Skeletal muscle satellite cell (primary cell): ENCODE results near the gene FBXO4. TPM values are rescaled to one million over a fixed set of nuclear protein-coding genes. Genes with fewer than 3 reads are reported as not detected.

Experiments
- H3K27me3 ChIP-seq: 2 replicates; pipeline ENCODE4 v1.7.0; 2013; ENCODE audit warnings: low read length; ENCODE audit not compliant: control insufficient read depth, insufficient read depth
- H3K36me3 ChIP-seq: 2 replicates; pipeline ENCODE4 v1.7.0; 2013; ENCODE audit warnings: mild to moderate bottlenecking, control low read depth, low read length; ENCODE audit not compliant: insufficient read depth
- H3K4me1 ChIP-seq: 2 replicates; pipeline ENCODE4 v1.7.0; 2013; ENCODE audit warnings: low read length; ENCODE audit not compliant: control insufficient read depth, insufficient read depth
- H3K4me2 ChIP-seq: 2 replicates; pipeline ENCODE4 v1.7.0; 2013; ENCODE audit warnings: mild to moderate bottlenecking, low read length
- H3K4me3 ChIP-seq: 2 replicates; pipeline ENCODE4 v1.7.0; 2013; ENCODE audit warnings: low read length
- H3K9ac ChIP-seq: 2 replicates; pipeline ENCODE4 v1.7.0; 2013; ENCODE audit warnings: mild to moderate bottlenecking, low read depth, low read length, moderate library complexity
- H3K9me3 ChIP-seq: replicated peaks from 2 replicates; pipeline ENCODE4 v1.7.0; 2013; ENCODE audit warnings: mild to moderate bottlenecking, control low read depth, low read length
- total RNA-seq: library from RNA; depleted of rRNA; stranded (reverse); fragments of >200 nt; gene quantifications from 2 replicates; pipeline ENCODE4 v1.2.3, GENCODE V29; 2012; rRNA removed

Gene FBXO4, protein sequence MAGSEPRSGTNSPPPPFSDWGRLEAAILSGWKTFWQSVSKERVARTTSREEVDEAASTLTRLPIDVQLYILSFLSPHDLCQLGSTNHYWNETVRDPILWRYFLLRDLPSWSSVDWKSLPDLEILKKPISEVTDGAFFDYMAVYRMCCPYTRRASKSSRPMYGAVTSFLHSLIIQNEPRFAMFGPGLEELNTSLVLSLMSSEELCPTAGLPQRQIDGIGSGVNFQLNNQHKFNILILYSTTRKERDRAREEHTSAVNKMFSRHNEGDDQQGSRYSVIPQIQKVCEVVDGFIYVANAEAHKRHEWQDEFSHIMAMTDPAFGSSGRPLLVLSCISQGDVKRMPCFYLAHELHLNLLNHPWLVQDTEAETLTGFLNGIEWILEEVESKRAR
- total RNA-seq = 9.1 and 10.9 TPM in 2 replicates

DNA sequence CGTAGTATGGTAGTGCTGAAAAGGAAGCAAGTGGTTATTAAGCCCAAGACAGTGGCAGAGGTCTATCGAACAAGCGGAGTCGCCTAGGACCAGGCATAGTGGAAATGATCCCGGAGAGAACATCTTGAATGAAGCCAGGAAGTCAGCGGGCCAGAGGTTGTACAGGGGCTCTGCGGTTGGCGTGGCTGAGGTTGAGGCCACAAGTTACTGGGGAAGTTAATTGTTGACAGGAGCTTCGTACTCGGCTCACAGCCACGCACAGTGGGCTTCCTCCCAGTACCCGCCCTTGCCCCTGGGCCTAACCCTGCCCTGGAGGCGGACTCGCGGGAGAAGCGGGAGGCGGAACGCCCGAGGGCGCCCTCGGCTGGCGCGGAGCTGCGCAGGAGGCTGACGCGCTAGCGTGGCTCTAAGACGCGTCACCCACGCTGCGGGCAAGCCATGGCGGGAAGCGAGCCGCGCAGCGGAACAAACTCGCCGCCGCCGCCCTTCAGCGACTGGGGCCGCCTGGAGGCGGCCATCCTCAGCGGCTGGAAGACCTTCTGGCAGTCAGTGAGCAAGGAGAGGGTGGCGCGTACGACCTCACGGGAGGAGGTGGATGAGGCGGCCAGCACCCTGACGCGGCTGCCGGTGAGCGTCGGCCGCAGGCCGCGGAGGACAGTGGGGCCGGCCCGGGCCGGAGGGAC, at the start of gene FBXO4:
Gene FBXO4, plus strand, starts transcription at position 410 of the 683 bp plus-strand sequence. Its CDS starts 29 bp downstream, at position 439.
- Histone ChIP-seq H3K4me3 (peak within 1 kb of the TSS; percentile 85), H3K36me3 (peaks cover 6% of the 10 kb centered on the region), H3K4me1 (peaks cover 14% of the 10 kb centered on the region), H3K27me3 (no peaks in the 10 kb centered on the region), H3K9ac (peak within 1 kb of the TSS; percentile 96), H3K4me2 (peak within 1 kb of the TSS; percentile 86), H3K9me3 (no peaks in the 10 kb centered on the region)

DNA sequence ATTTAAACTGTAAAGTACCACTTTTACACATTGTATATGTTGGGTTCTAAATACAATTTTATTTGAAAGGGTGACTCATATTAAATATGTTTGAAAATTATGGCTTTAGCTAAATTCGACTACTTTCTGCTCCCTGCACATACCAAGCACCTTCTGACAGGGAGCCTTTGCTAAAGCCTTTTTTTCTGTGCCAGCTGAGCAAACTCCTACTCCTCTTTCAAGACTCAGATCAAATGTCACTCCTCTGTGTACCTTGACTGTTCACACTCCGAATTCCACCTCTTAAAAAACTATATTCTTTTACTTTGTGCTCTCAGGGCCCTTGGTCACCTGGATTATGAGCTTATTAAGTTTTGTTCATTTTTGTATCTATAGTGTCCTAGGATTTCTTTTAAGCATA, 48.4 kb upstream of the FBXO4 start:
- no peaks in the 10 kb centered on the region for H3K36me3 ChIP-seq
- H3K4me2 ChIP-seq = no peak overlapping the region

DNA sequence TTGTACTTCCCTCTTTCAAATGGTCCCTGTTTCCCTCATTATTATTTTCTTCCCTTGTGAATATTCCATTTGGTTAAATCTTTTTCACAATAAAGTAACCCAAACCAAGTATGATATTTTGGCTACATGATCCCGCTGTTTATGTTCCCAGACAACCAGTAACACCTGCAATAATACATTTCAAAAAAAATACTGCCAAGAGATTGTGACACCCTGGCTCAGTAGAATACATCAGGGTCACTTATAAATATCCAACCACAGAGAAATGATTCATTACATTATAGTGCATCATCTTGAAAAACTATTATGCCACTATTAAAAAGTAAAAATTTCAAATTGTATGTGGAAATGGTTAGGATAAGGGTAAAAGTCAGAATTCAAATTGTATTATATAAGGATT, 47.7 kb upstream of the FBXO4 start:
- H3K36me3 ChIP-seq = no peaks in the 10 kb centered on the region
- no peaks in the 10 kb centered on the region for H3K27me3 ChIP-seq
- H3K4me2 ChIP-seq = no peak overlapping the region
- no peak overlapping the region for H3K4me3 ChIP-seq
- no peak overlapping the region for H3K9ac ChIP-seq
- no peaks in the 10 kb centered on the region for H3K9me3 ChIP-seq
- peaks cover under 1% of the 10 kb centered on the region for H3K4me1 ChIP-seq

More for the DNA sequence above, 48.4 kb upstream of the FBXO4 start:
- H3K4me3 ChIP-seq = no peak overlapping the region
- H3K27me3 ChIP-seq = no peaks in the 10 kb centered on the region
- H3K9me3 ChIP-seq = no peaks in the 10 kb centered on the region
- H3K9ac ChIP-seq = no peak overlapping the region
- H3K4me1 ChIP-seq = peaks cover 6% of the 10 kb centered on the region

DNA sequence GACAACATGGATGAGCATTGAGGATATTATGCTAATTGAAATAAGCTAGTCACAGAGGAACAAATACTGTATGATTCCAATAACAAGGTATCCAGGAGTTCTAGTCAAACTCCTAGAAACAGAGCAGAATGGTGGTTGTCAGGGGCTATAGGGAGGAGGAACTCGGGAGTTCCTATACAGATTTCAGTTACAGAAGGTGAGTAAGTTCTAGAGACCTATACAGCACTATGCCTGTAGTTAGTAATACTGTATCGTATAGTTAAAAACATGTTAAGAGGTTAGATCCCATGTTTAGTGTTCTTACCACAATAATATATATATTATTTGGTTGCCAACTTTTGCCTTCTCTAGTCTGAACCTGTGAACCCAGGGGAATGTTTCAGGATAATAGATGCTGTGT, 46.9 kb upstream of the FBXO4 start:
- Histone ChIP-seq H3K4me3 (no peak overlapping the region), H3K9me3 (no peaks in the 10 kb centered on the region), H3K27me3 (no peaks in the 10 kb centered on the region), H3K4me1 (no peaks in the 10 kb centered on the region), H3K4me2 (no peak overlapping the region), H3K9ac (no peak overlapping the region), H3K36me3 (no peaks in the 10 kb centered on the region)

DNA sequence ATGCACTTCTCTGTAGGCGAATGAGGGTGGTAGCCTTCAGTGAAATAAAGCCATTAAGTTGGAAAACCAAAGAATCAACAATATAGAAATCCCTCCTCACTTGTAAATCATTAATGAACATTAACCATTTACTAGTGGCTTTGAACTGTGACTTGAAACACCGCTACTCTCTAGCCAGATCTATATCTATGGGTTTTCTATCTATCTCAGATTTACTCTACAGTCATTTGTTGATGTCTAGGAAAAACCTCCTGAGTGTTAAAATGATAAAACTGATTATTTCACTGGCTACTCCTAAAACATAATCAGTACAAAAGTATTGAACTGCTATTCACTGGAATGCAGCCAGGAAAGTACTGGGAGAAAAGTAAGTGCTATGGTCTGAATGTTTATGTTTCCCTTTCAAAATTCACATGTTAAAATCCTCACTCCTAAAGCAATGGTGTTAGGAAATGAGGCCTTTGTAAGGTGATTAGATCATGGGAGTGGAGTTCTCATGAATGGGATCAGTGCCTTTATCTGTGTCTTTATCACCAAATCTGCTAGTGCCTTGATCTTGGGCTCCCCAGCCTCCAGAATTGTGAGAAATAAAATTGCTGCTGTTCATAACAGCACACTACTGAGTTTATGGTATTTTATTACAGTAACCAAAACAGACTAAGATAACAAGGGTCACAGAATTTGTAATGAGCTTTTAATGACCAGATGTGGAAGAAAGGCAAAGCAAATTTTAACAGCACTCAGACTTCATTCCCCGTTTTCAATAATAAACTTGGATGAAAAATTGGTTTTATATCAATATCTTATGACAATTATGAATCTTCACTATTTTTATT, 46.2 kb upstream of the FBXO4 start:
- Histone ChIP-seq H3K4me2 (no peak overlapping the region), H3K9ac (no peak overlapping the region), H3K4me1 (no peaks in the 10 kb centered on the region), H3K9me3 (no peaks in the 10 kb centered on the region), H3K27me3 (no peaks in the 10 kb centered on the region), H3K4me3 (no peak overlapping the region), H3K36me3 (no peaks in the 10 kb centered on the region)

DNA sequence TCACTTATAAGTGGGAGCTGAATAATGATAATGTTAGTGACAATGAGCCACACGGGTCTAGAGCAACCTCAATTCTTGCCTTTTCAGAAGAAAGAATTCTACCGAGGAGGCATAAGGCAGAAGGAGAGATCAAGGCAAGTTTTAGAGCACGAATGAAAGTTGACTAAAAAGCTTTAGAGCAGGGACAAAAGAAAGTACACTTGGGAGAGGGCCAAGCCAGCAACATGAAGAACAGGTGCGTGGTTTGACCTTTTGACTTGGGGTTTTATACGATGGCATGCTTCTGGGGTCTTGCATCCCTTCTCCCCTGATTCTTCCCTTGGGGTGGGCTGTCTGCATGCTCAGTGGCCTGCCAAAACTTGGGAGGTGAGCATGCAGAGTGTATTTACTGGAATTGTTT, 42.3 kb upstream of the FBXO4 start:
- Histone ChIP-seq H3K27me3 (no peaks in the 10 kb centered on the region), H3K9ac (no peak overlapping the region), H3K9me3 (no peaks in the 10 kb centered on the region), H3K4me1 (no peaks in the 10 kb centered on the region), H3K36me3 (no peaks in the 10 kb centered on the region), H3K4me3 (no peak overlapping the region), H3K4me2 (no peak overlapping the region)

DNA sequence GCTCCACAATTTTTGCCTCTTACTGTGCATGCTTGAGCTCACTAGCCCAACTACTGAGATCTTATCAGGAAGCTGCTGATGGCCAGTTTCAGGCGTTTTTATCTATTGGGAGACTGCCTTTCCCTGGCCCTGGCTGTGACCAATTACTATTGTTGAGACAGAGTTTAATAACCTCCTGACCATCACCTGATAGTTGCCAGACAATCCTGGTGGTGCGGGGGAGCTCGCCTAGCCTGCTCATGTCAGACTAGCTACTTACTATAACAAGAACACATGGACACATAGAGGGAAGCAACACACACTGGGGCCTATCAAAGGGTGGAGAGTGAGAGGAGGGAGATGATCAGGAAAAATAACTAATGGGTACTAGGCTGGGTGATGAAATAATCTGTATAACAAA, 41.8 kb upstream of the FBXO4 start:
- Histone ChIP-seq H3K4me1 (no peaks in the 10 kb centered on the region), H3K9ac (no peak overlapping the region), H3K4me2 (no peak overlapping the region), H3K36me3 (no peaks in the 10 kb centered on the region), H3K4me3 (no peak overlapping the region), H3K9me3 (no peaks in the 10 kb centered on the region), H3K27me3 (peaks cover 3% of the 10 kb centered on the region)

DNA sequence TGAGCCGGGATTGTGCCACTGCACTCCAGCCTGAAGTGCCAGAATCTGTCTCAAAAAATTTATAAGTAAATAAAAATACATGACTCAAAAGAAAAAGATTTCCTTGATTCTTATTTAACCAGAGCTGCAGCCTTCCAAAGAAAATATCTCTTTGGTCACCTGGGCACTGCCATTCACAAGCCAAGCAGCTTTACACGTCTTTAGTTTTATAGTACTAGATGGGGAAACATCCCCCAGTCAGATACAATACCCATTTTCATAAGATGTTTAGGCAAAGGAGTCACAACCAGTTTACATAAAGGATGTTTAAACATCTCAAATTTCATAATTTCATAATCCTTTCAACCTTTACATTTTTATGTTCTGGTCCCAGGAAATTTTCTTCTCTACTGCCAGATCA, 41.1 kb upstream of the FBXO4 start:
- Histone ChIP-seq H3K27me3 (peaks cover 9% of the 10 kb centered on the region), H3K4me3 (no peak overlapping the region), H3K4me2 (no peak overlapping the region), H3K4me1 (no peaks in the 10 kb centered on the region), H3K9me3 (no peaks in the 10 kb centered on the region), H3K9ac (no peak overlapping the region), H3K36me3 (no peaks in the 10 kb centered on the region)

DNA sequence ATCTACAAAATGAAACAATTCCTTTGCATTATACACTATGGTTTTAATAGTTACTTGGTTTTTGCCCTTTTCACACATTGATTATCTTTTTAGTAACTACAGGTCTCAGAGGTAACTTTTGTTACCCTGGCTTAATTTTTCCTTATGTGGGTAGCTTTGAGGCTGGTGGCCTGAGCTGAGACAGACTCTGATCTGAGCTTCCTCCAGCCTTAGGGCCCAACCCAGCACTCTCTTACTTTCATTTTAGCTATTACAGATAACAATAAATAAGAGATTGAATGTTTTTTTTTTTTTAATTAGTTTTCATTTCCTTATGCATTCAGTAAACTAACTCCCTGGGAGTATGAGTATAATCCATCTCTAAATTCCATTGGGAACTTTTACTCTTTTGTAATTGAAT, 39.8 kb upstream of the FBXO4 start:
- no peaks in the 10 kb centered on the region for H3K9me3 ChIP-seq
- no peak overlapping the region for H3K4me2 ChIP-seq
- no peak overlapping the region for H3K4me3 ChIP-seq
- H3K9ac ChIP-seq = no peak overlapping the region
- no peaks in the 10 kb centered on the region for H3K4me1 ChIP-seq
- H3K36me3 ChIP-seq = no peaks in the 10 kb centered on the region
- peaks cover 9% of the 10 kb centered on the region for H3K27me3 ChIP-seq

DNA sequence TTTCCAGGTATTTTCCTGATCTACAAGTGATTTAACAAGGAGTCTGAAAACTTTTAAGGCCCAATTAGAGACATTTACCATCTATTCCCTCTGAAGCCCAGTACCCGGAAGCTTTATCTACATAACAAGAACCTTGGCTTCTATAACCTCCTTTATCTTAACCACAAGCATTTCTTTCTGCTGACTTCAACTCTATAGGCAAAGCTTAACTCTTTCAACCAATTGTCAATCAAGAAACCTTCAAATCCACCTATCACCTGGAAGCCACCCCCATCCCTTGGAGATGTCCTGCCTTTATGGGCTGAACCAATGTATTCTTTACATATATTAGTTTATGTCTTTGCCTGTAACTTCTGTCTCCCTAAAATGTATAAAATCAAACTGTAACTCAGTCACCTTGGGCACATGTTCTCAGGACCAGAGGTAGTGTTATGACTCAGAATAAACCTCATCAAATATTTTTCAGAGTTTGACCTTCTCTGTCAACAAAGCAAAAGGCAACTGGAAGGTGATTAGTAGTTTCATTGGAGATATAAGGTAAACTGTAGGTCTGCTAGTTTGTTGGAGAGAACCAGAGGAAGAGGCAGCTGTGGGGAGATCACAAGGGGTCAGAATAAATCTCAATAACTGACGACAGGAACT, 33.9 kb upstream of the FBXO4 start:
- Histone ChIP-seq H3K9ac (no peak overlapping the region), H3K4me1 (no peaks in the 10 kb centered on the region), H3K4me3 (no peak overlapping the region), H3K36me3 (no peaks in the 10 kb centered on the region), H3K9me3 (no peaks in the 10 kb centered on the region), H3K4me2 (no peak overlapping the region), H3K27me3 (peaks cover 38% of the 10 kb centered on the region)

DNA sequence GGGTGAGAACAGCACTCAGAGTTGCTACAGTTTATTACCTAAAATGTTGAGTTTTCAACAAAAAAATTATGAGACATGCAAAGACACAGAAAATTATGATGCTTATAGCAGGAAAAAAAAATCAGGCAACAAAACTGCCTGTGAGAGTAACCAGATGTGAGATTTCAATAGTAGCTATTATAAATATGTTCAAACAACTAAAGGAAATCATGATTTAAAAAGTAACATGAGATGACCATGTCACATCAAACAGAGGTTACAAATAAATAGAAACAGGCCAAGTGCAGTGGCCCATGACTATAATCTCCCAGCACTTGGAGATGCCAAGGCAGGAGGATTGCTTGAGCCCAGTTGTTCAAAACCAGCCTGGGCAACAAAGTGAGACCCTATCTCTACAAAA, 33.0 kb upstream of the FBXO4 start:
- H3K4me2 ChIP-seq = no peak overlapping the region
- peaks cover 46% of the 10 kb centered on the region for H3K27me3 ChIP-seq

More for the DNA sequence above, 33.0 kb upstream of the FBXO4 start:
- no peaks in the 10 kb centered on the region for H3K9me3 ChIP-seq
- no peak overlapping the region for H3K4me3 ChIP-seq
- H3K9ac ChIP-seq = no peak overlapping the region
- no peaks in the 10 kb centered on the region for H3K36me3 ChIP-seq
- H3K4me1 ChIP-seq = no peaks in the 10 kb centered on the region
